GM12801 (cell line): ENCODE data around the gene MIF.

ENCODE experiments used
- TF ChIP-seq, protein P1 (sequence below): IDR thresholded peaks from one replicate; pipeline ENCODE4 v1.5.1; 2011; ENCODE audit warnings: control low read depth; ENCODE audit not compliant: insufficient read length; ENCODE audit errors: extremely low read depth

Gene MIF

DNA sequence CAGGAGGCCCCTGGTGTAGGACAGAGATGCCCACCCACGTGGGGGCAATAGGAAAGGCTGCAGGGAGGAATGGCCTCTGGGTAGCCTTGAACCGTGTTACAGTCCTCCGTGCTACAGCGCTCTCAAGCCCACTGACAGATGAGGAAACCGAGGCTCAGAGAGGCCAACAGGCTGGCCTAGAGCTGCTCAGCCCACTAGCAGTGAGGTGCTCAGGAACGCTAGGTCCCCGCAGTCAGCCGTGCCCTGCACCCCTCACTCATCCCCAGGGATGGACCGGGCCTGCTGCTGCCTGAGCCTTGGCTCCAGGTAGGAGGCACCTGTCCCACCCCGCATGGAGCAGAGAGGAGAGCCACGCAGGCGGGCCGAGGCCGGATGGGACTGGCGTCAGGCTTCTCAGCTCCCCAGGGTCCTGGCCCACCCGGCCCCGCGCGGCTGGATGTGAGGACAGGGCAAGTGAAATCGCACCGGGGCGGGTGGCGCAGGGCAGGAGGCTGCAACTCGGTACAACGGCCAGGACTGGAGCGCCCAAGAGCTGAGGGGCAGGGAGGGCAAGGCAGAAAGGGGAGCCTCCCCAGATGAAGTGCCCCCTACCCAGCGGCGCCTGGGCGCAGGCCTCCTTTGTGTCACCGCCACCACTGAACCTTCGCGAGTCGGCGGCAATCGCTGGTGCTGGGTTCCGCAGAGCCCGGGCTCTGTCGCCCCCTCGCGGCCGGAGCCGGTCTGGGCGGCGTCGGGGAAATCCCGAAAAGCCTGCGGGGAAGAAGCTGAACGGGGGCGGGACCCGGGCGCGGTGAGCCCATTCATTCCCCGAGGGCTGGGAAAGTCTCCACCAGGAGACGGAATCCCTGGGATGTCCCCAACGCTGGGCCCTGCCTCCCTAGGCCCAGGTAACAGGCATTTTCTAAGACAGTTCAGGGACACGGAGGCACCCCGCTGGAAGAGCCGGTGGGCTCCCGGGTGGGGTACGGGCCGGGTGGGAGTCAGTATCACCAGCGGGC, 44.9 kb upstream of the MIF start:
- TF ChIP-seq, protein P1, sequence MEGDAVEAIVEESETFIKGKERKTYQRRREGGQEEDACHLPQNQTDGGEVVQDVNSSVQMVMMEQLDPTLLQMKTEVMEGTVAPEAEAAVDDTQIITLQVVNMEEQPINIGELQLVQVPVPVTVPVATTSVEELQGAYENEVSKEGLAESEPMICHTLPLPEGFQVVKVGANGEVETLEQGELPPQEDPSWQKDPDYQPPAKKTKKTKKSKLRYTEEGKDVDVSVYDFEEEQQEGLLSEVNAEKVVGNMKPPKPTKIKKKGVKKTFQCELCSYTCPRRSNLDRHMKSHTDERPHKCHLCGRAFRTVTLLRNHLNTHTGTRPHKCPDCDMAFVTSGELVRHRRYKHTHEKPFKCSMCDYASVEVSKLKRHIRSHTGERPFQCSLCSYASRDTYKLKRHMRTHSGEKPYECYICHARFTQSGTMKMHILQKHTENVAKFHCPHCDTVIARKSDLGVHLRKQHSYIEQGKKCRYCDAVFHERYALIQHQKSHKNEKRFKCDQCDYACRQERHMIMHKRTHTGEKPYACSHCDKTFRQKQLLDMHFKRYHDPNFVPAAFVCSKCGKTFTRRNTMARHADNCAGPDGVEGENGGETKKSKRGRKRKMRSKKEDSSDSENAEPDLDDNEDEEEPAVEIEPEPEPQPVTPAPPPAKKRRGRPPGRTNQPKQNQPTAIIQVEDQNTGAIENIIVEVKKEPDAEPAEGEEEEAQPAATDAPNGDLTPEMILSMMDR = no peak

DNA sequence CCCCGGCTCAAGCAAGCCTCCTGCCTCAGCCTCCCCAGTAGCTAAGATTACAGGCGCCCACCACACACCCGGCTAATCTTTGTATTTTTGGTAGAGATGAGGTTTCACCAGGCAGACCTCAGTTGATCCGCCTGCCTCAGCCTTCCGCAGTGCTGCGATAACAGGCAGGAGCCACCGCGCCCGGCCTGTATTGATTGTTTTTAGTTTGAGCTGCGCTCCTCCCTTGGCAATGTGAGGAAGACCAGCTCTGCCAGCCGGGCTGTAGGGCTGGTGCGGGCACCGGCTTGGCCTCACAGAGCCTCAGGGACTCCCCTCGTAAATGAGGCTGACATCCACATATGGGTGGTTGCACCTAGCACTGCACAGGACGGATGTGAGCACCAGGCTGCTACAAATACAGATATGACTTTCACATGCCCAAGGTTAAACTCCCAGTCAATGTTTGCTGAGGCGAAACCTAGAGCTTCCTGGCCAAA, 44.0 kb upstream of the MIF start:
- TF ChIP-seq, protein P1 = no peak

DNA sequence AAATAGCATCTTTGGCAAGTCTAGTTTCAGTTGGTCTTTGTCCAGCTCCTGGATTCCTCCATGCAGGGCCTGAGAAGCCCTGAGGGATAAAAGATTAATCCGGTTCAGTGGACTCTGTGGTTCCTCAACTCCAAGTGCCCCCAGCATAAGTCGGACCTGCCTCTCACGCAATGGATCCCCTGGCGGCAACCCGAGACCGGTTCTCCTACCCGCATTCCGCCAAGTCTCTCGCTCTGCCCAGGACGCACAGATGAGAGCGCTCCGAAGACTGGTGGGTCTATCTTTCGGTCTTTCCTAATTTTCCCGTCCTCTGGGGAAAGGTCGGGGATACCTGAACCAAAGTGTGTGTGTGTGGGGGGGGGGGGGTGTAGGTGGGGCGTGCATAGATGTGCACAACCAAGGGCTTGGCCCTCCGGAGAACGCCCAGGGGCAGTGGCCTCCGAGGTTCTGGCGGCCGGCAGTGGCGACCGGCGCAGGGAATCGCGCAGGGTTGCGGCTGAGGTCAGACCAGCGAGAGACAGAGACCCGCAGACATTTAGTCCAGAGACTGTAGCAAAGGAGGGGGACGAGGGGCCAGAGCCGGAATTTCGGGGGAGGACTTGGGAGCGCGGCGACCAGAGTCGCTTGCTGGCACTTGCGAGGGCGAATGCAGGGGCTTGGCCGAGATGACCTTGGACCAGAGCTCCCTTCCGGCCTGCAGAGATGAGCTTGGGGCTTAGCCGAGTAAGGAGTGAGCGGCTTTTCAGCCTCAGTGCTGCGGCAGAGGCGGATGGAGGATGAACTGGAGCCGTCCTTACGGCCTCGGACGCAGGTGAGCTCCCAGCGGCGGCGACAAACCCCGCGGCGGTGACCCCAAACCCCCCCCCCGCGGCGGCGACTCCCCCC, 37.2 kb upstream of the MIF start:
- TF ChIP-seq, protein P1 = no peak

DNA sequence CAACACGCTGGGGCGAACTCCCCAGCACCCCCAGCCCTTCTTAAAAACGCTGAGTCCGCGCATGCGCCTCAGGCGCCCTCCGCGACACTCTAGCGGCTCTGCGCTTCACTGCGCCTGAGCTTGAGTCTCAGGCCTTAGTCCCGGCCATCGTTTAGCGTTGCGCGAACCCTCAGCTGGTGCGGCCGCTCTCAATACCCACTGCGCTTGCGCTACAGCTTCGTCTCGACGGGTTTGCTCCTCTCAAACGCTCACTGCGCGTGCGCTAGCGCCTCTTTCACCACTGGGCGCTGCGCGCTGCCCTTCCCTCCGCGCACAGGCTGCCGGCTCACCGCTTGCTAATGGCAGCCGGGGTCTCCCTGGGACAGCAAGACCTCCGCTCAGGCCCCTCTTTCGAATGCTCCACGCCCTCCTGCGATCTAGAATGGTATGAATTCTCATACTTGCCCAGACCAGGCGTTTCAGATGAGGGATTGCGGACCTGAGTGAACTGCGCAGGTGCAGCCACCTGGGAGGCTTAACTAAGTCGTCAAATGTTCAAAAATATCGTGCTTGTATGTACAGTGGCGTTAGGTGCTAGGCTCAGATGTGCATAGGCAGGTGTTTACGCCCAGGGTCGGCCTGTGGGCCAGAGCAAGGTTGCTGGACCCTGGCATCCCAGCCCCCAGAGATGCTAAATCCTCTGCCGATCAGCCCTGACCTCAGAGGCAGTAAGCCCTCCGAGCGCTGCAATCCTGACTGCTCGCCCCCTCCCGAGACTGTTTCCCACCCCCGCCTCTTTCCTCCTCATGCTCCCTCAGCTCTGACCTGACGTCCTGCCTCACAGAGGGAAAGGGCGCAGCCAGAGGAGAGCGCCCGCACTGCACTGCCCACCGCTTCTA, 36.3 kb upstream of the MIF start, which contains the start of gene SLC2A11:
Gene SLC2A11 (plus strand): TSS at position 270 of the 878 bp plus-strand sequence. CDS start 125 bp downstream, at position 395.
- TF ChIP-seq, protein P1 = no peak

DNA sequence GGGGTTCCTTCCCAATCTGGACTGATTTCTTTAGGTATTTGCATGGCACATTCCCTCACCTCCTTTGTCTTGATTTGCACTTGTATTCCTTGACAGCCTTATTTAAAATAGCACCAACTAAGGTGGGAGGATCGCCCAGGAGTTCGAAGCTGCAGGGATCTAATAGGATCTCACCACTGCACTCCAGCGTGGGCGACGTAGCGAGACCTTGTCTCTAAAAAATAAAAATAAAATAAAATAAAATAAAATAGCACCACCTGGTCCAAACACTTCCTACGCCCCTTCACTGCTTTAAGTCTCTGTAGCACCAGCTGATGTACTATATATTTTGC, 35.7 kb upstream of the MIF start:
- TF ChIP-seq, protein P1 = no peak

DNA sequence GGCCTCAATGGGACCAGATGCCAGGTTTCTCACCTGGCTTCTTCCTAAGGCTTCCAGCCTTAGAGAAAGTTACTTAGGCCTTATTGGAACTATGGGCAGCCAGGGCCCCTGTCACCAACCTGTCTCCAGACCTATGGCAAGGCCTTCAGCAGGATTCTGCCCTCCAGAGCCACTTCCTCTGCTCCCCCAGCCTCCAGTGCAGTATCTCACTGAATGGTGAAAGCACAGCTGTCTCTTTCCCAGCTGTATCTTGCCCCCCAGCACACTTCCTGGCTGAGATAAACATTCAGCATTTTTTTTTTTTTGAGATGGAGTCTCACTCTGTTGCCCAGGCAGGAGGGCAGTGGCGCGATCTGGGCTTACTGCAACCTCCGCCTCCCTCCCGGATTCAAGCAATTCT, 35.0 kb upstream of the MIF start:
- TF ChIP-seq, protein P1 = no peak
